SK-MEL-5 (cell line): ENCODE measurements around the gene TRIM69. TPM values are rescaled to one million over a fixed set of nuclear protein-coding genes. Genes with fewer than 3 reads are reported as not detected.
A peak's percentile ranks its signal among the peaks of the same experiment; 100 is the strongest.
"Not testable (repeated sequence)": the region's sequence is repeated elsewhere in the genome, so short reads cannot be mapped to it uniquely, and the experiment has no call there.

ENCODE experiments used
- DNase-seq: peaks from one replicate; pipeline ENCODE4 v3.0.0-alpha.2; 2016; ENCODE audit warnings: low read depth, low spot score
- in situ Hi-C: cut with HindIII; loops from 2 replicates; pipeline ENCODE4 v1.10.0; 2016; ENCODE audit warnings: low sequenced_read_pairs, high pct_unique_total_duplicates, low pct_unique_long_range_greater_than_20kb
- total RNA-seq: library from RNA; depleted of rRNA; stranded (reverse); fragments of >200 nt; shearing (Covaris generic); gene quantifications from 2 replicates; pipeline ENCODE4 v1.2.3, GENCODE V29; 2014

The TRIM69 gene
- total RNA-seq, 1 experiment from 2014 or later, result 13.5 TPM

DNA sequence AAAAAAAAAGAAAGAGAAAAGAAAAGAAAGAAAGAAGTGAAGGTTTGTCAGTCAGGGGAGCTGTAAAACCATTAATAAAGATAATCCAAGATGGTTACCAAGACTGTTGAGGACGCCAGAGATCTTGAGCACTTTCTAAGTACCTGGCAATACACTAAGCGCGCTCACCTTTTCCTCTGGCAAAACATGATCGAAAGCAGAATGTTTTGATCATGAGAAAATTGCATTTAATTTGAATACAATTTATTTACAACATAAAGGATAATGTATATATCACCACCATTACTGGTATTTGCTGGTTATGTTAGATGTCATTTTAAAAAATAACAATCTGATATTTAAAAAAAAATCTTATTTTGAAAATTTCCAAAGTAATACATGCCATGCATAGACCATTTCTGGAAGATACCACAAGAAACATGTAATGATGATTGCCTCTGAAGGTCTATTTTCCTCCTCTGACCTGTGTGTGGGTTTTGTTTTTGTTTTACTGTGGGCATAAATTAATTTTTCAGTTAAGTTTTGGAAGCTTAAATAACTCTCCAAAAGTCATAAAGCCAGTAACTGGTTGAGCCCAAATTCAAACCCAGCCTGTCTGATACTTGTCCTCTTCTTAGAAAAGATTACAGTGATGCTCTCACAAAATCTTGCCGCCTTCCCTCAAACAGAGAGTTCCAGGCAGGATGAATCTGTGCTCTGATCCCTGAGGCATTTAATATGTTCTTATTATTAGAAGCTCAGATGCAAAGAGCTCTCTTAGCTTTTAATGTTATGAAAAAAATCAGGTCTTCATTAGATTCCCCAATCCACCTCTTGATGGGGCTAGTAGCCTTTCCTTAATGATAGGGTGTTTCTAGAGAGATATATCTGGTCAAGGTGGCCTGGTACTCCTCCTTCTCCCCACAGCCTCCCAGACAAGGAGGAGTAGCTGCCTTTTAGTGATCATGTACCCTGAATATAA lies 23.0 kb upstream of the TRIM69 start:
- peak; percentile 79 for DNase-seq

DNA sequence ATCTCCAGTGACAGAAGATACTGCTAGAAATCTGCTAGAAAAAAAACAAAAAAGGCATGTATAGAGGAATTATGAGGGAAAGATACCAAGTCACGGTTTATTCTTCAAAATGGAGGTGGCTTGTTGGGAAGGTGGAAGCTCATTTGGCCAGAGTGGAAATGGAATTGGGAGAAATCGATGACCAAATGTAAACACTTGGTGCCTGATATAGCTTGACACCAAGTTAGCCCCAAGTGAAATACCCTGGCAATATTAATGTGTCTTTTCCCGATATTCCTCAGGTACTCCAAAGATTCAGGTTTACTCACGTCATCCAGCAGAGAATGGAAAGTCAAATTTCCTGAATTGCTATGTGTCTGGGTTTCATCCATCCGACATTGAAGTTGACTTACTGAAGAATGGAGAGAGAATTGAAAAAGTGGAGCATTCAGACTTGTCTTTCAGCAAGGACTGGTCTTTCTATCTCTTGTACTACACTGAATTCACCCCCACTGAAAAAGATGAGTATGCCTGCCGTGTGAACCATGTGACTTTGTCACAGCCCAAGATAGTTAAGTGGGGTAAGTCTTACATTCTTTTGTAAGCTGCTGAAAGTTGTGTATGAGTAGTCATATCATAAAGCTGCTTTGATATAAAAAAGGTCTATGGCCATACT lies 21.1 kb upstream of the TRIM69 start:
- in situ Hi-C loops, result no loop called here
- DNase-seq, result no peak

More for the DNA sequence above, 23.0 kb upstream of the TRIM69 start:
- in situ Hi-C loops, result no loop called here

DNA sequence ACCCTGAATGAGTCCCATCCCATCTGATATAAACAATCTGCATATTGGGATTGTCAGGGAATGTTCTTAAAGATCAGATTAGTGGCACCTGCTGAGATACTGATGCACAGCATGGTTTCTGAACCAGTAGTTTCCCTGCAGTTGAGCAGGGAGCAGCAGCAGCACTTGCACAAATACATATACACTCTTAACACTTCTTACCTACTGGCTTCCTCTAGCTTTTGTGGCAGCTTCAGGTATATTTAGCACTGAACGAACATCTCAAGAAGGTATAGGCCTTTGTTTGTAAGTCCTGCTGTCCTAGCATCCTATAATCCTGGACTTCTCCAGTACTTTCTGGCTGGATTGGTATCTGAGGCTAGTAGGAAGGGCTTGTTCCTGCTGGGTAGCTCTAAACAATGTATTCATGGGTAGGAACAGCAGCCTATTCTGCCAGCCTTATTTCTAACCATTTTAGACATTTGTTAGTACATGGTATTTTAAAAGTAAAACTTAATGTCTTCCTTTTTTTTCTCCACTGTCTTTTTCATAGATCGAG lies 20.5 kb upstream of the TRIM69 start:
- DNase-seq, result no peak
- in situ Hi-C loops, result no loop called here

- no peak for DNase-seq
- in situ Hi-C loops, result no loop called here
Measured at GRCh38 chr15:44716983-44717602, 19.2 kb upstream of the TRIM69 start.

DNA sequence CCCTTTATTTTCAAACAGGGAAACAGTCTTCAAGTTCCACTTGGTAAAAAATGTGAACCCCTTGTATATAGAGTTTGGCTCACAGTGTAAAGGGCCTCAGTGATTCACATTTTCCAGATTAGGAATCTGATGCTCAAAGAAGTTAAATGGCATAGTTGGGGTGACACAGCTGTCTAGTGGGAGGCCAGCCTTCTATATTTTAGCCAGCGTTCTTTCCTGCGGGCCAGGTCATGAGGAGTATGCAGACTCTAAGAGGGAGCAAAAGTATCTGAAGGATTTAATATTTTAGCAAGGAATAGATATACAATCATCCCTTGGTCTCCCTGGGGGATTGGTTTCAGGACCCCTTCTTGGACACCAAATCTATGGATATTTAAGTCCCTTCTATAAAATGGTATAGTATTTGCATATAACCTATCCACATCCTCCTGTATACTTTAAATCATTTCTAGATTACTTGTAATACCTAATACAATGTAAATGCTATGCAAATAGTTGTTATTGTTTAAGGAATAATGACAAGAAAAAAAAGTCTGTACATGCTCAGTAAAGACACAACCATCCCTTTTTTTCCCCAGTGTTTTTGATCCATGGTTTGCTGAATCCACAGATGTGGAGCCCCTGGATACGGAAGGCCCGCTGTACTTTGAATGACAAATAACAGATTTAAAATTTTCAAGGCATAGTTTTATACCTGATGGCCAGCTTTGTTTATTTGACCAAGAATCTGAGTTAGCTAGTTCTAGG lies 18.0 kb upstream of the TRIM69 start:
- in situ Hi-C loops, result no loop called here
- no peak for DNase-seq

DNA sequence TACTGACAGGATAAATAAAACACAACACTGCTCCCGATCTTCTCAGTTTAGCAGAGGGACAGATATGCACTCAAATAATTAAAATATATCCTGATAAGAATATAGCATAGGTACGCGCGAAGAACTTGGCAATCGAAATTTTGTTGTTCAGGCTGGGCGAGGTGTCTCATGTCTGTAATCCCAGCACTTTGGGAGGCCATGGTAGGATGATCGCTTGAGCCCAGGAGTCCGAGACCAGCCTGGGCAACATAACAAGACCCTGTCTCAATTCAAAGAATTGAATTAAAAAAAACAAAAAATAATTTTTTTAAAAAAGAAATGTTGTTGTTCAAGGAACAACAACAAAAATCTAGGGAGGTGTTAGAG lies 17.4 kb upstream of the TRIM69 start:
- DNase-seq, result no peak
- in situ Hi-C loops, result no loop called here

GRCh38 chr15:44719293-44719999 lies 16.9 kb upstream of the TRIM69 start:
- in situ Hi-C loops, result no loop called here
- peak; percentile 24 for DNase-seq

GRCh38 chr15:44720000-44720435 lies 16.3 kb upstream of the TRIM69 start:
- in situ Hi-C loops, DNase-seq: not testable (repeated sequence)

DNA sequence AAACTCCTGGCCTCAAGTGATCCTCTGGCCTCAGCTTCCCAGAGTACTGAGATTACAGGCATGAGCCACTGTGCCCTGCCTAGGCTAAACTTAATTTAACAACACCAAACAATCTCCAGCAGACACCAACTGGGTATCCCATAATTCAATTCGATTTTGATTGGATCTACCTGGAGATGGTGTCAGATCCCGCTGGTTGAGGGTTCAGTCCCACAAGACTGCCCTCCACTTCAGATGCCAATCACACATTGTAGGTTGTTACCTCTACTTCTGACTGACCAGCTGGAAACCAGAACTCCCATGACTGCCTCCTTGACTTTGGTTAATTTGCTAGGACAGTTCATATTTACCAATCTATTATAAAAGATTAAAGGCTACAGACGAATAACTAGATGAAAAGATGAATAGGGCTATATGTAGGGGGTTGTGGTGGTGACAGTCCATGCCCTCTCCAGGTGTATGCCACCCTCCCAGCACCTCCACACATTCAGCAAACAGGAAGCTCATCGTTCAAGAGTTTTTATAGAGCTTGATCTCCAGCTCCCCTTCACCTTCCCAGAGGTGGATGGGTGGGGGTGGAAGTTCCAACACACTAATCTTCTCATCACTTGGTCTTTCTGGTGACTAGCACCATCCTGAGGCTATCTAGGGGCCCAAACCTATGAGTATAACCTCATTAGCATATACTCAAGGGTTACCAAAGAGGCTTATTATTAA lies 15.7 kb upstream of the TRIM69 start:
- in situ Hi-C loops, result no loop called here
- no peak for DNase-seq

DNA sequence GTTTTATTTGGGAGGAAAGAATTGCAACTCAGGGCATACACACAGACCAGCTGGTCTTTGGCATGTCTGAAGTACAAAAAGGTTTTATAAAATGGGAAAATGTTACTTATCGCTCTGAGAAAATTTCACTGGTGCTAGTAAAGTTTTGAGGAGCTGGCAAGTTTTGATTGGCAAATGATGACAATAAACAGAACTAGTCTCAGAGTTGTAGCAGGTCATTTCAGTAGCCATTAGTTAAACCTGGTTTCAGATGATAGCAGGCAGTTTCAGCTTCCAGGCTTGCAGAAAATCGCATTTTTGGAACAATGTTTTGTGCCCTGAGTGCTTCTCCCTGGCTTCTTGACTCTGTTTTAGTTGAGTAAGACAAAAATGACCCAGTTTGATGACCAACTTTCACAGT lies 14.3 kb upstream of the TRIM69 start:
- in situ Hi-C loops, result no loop called here
- DNase-seq, result no peak

GRCh38 chr15:44726136-44726535 lies 10.2 kb upstream of the TRIM69 start:
- in situ Hi-C loops, result no loop called here
- DNase-seq, result no peak

DNA sequence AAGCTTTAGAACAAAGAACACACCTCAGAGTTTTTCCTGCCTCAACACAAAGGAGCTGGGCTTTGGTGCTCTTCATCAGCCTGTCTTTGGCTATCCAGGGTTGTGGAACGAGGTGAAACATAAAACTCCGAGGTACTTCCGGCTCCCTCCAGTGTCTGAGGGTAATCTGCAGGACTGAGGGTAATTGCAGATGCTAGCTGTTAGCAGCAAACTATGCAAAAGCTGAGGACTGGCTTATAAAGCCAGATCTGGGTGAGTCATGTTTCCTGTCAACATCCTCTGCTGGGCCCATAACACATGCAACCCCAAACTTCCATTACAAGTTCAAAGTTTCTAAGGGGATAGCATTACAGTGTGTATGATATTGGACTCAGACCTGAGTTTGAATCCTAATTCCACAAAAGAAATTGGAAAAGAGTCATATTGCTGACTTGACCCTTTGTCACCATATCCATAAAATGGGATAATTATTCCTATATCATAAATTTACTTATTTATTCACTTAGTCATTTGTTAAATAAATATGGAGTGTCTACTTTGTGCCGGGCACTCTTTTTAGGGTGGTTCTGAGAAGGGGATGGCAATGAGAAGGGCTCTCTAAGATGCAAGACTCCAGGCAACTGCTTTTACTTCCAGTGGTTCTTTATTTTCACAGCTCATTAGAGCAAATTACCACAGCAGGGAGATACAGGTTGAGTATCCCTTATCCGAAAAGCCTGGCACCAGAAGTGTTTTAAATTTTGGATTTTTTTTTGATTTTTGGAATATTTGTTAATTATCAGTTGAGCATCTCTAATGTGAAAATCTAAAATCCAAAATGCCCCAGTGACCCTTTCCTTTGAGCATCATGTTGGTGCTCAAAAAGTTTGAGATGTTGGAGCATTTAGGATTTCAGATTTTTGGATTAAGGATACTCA lies 9.5 kb upstream of the TRIM69 start:
- peak; percentile 68 for DNase-seq
- in situ Hi-C loops, result no loop called here

- DNase-seq, result no peak
- in situ Hi-C loops, result no loop called here
Measured at GRCh38 chr15:44727485-44728231, 8.7 kb upstream of the TRIM69 start.

- in situ Hi-C loops, result not testable (repeated sequence)
Measured at GRCh38 chr15:44728232-44728575, 8.1 kb upstream of the TRIM69 start.

More at GRCh38 chr15:44728232-44728575, 8.1 kb upstream of the TRIM69 start:
- DNase-seq, result not testable (repeated sequence)
